Neural cell (in vitro differentiated cells): ENCODE measurements around the gene FNDC3B. TPM values are rescaled to one million over a fixed set of nuclear protein-coding genes. Genes with fewer than 3 reads are reported as not detected.

ENCODE experiments used
- H2AFZ ChIP-seq: fragments of 200-600, 300-800 bp; sonication (generic), shearing (Covaris generic); 2 replicates; pipeline ENCODE4 v1.6.0; 2014; ENCODE audit warnings: low read depth, mild to moderate bottlenecking, antibody characterized with exemption, low read length, moderate library complexity
- H3F3A ChIP-seq: fragments of 200-600 bp; shearing (Covaris generic); 2 replicates; pipeline ENCODE4 v1.6.1; 2016; ENCODE audit warnings: mild to moderate bottlenecking, moderate library complexity, mixed read lengths, antibody characterized with exemption, low read length; ENCODE audit not compliant: insufficient read depth, poor library complexity, severe bottlenecking
- H3K27ac ChIP-seq: fragments of 200-600, 300-800 bp; sonication (generic), shearing (Covaris generic); 2 replicates; pipeline ENCODE4 v1.5.1; 2014; ENCODE audit warnings: mild to moderate bottlenecking, low read length, moderate library complexity
- H3K27me3 ChIP-seq: fragments of 300-800, 200-600 bp; sonication (generic), shearing (Covaris generic); 2 replicates; pipeline ENCODE4 v1.6.0; 2014; ENCODE audit warnings: mild to moderate bottlenecking, low read depth, low read length, moderate library complexity; ENCODE audit not compliant: insufficient read depth
- H3K36me3 ChIP-seq: fragments of 300-800, 200-600 bp; sonication (generic), shearing (Covaris generic); 2 replicates; pipeline ENCODE4 v1.5.1; 2014; ENCODE audit warnings: mild to moderate bottlenecking, antibody characterized with exemption, low read length, moderate library complexity; ENCODE audit not compliant: insufficient read depth
- H3K4me2 ChIP-seq: fragments of 300-800, 200-600 bp; sonication (generic), shearing (Covaris generic); 2 replicates; pipeline ENCODE4 v1.6.0; 2014; ENCODE audit warnings: mild to moderate bottlenecking, low read length
- H3K4me3 ChIP-seq: fragments of 300-800, 200-600 bp; sonication (generic), shearing (Covaris generic); 2 replicates; pipeline ENCODE4 v1.5.1; 2014; ENCODE audit warnings: mild to moderate bottlenecking, low read length, moderate library complexity
- H3K79me2 ChIP-seq: fragments of 200-600 bp; shearing (Covaris generic); replicated peaks from 2 replicates; pipeline ENCODE4 v1.6.0; 2014; ENCODE audit warnings: mild to moderate bottlenecking, low read length, moderate library complexity; ENCODE audit not compliant: insufficient read depth
- H3K9ac ChIP-seq: fragments of 300-800, 200-600 bp; sonication (generic), shearing (Covaris generic); 2 replicates; pipeline ENCODE4 v1.6.1; 2016; ENCODE audit warnings: mild to moderate bottlenecking, low read length, mixed read lengths
- H3K9me2 ChIP-seq: fragments of 200-600 bp; shearing (Covaris generic); 2 replicates; pipeline ENCODE4 v1.6.1; 2016; ENCODE audit warnings: mild to moderate bottlenecking, low read length, mixed read lengths; ENCODE audit not compliant: insufficient read depth
- H3K9me3 ChIP-seq: fragments of 200-600, 300-800 bp; sonication (generic), shearing (Covaris generic); 2 replicates; pipeline ENCODE4 v1.6.1; 2016; ENCODE audit warnings: mild to moderate bottlenecking, mixed run types, low read length, moderate library complexity, mixed read lengths
- H4K20me1 ChIP-seq: fragments of 200-600 bp; shearing (Covaris generic); 2 replicates; pipeline ENCODE4 v1.6.1; 2016; ENCODE audit warnings: mild to moderate bottlenecking, mixed run types; ENCODE audit not compliant: insufficient read depth
- CTCF ChIP-seq: fragments of 450-650 bp; IDR thresholded peaks from 2 replicates; pipeline ENCODE4 v1.5.1; 2014; ENCODE audit warnings: antibody characterized with exemption, mild to moderate bottlenecking, moderate library complexity; ENCODE audit not compliant: poor library complexity, severe bottlenecking
- EP300 ChIP-seq: fragments of 450-650 bp; conservative IDR thresholded peaks from 2 replicates; pipeline ENCODE4 v1.6.1; 2014; ENCODE audit warnings: antibody characterized with exemption, mild to moderate bottlenecking, moderate library complexity; ENCODE audit not compliant: poor library complexity, severe bottlenecking
- EZH2 ChIP-seq: fragments of 200-600, 300-800 bp; shearing (Covaris generic), sonication (generic); IDR thresholded peaks from 2 replicates; pipeline ENCODE4 v1.6.1; 2014; ENCODE audit warnings: antibody characterized with exemption, low read length, borderline replicate concordance, mild to moderate bottlenecking; ENCODE audit not compliant: insufficient read depth, poor library complexity, severe bottlenecking
- MXI1 ChIP-seq: fragments of 450-650 bp; conservative IDR thresholded peaks from 2 replicates; pipeline ENCODE4 v1.6.1; 2014; ENCODE audit warnings: antibody characterized with exemption, mild to moderate bottlenecking; ENCODE audit not compliant: poor library complexity, severe bottlenecking
- POLR2AphosphoS5 ChIP-seq: IDR thresholded peaks from 2 replicates; pipeline ENCODE4 v1.6.1; 2012
- RAD21 ChIP-seq: fragments of 450-650 bp; conservative IDR thresholded peaks from 2 replicates; pipeline ENCODE4 v1.6.1; 2014; ENCODE audit warnings: antibody characterized with exemption, mild to moderate bottlenecking, moderate library complexity
- REST ChIP-seq: IDR thresholded peaks from 2 replicates; pipeline ENCODE4 v1.6.1; 2012; ENCODE audit warnings: borderline replicate concordance
- SMC3 ChIP-seq: fragments of 450-650 bp; conservative IDR thresholded peaks from 2 replicates; pipeline ENCODE4 v1.6.1; 2014; ENCODE audit warnings: antibody characterized with exemption, mild to moderate bottlenecking, moderate library complexity; ENCODE audit not compliant: poor library complexity
- TAF1 ChIP-seq: IDR thresholded peaks from 2 replicates; pipeline ENCODE4 v1.6.1; 2012; ENCODE audit warnings: low read depth
- polyA plus RNA-seq: library from polyadenylated mRNA; depleted of rRNA; stranded (reverse); fragments of >200 nt; gene quantifications from 2 replicates; pipeline ENCODE4 v1.2.3, GENCODE V29; 2014

Gene FNDC3B
- polyA plus RNA-seq, 1 donor from 2014 or later = 4.9 TPM

GRCh38 chr3:172161133-172161789, 121.9 kb downstream of the FNDC3B start:
- no peak overlapping the region for H3K9ac ChIP-seq
- H3K79me2 ChIP-seq = no peaks in the 10 kb centered on the region
- H3K27ac ChIP-seq = no peak overlapping the region
- H4K20me1 ChIP-seq = no peaks in the 10 kb centered on the region
- H2AFZ ChIP-seq = no peak overlapping the region
- no peaks in the 10 kb centered on the region for H3K36me3 ChIP-seq
- no peaks in the 10 kb centered on the region for H3K9me2 ChIP-seq
- H3K4me2 ChIP-seq = no peak overlapping the region
- H3F3A ChIP-seq = no peaks in the 10 kb centered on the region
- H3K27me3 ChIP-seq = no peaks in the 10 kb centered on the region
- no peak overlapping the region for H3K4me3 ChIP-seq
- TF ChIP-seq EP300 = no peak
- no peak for TF ChIP-seq POLR2AphosphoS5
- TF ChIP-seq TAF1 = no peak
- no peak for TF ChIP-seq SMC3
- TF ChIP-seq CTCF = no peak
- TF ChIP-seq RAD21 = no peak
- TF ChIP-seq REST = no peak
- no peak for TF ChIP-seq EZH2
- no peak for TF ChIP-seq MXI1
- no peaks in the 10 kb centered on the region for H3K9me3 ChIP-seq

DNA sequence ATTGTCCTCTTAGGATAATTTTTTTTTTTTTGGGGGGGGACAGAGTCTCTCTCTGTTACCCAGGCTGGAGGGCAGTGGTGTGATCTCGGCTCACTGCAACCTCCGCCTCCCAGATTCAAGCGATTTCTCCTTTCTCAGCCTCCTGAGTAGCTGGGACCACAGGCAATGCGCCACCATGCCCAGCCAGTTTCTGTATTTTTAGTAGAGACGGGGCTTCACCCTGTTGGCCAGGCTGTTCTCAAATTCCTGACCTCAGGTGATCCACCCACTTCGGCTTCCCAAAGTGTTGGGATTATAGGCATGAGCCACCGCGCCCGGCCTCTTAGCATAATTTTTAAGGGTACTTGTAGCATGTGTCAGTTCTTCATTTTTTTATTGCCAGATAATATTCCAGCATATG, 122.6 kb downstream of the FNDC3B start:
- Histone ChIP-seq H4K20me1 (no peaks in the 10 kb centered on the region), H3K4me2 (no peak overlapping the region), H3K79me2 (no peaks in the 10 kb centered on the region)

More for the DNA sequence above, 122.6 kb downstream of the FNDC3B start:
- Histone ChIP-seq H3K4me3 (no peak overlapping the region), H2AFZ (no peak overlapping the region), H3K9me3 (no peaks in the 10 kb centered on the region), H3K27me3 (no peaks in the 10 kb centered on the region), H3K36me3 (no peaks in the 10 kb centered on the region), H3K9ac (no peak overlapping the region), H3K9me2 (no peaks in the 10 kb centered on the region), H3K27ac (no peak overlapping the region), H3F3A (no peaks in the 10 kb centered on the region)
- TF ChIP-seq REST = no peak
- no peak for TF ChIP-seq TAF1
- TF ChIP-seq EZH2 = no peak
- TF ChIP-seq SMC3 = no peak
- TF ChIP-seq CTCF = no peak
- no peak for TF ChIP-seq MXI1
- no peak for TF ChIP-seq EP300
- TF ChIP-seq POLR2AphosphoS5 = no peak
- TF ChIP-seq RAD21 = no peak
